Fibroblast of lung (primary cell): ENCODE data around the gene KIAA1958. TPM values are rescaled to one million over a fixed set of nuclear protein-coding genes. Genes with fewer than 3 reads are reported as not detected.
A peak's percentile ranks its signal among the peaks of the same experiment; 100 is the strongest.

Source experiments
- DNase-seq, 2 donors: peaks; one replicate each; pipeline versions ENCODE4 v3.0.0 to v3.0.0-alpha.2; 2010; ENCODE audit warnings: low read depth in 2 of 2
- H2AFZ ChIP-seq: 2 replicates; pipeline ENCODE4 v1.5.1; 2012; ENCODE audit warnings: low read length, control low read depth, inconsistent platforms
- H3K27ac ChIP-seq: 2 replicates; pipeline ENCODE4 v1.5.1; 2011; ENCODE audit warnings: low read length, control low read depth; ENCODE audit not compliant: insufficient read depth
- H3K27me3 ChIP-seq: 2 replicates; pipeline ENCODE4 v1.5.1; 2011; ENCODE audit warnings: mild to moderate bottlenecking, low read length; ENCODE audit not compliant: control insufficient read depth, insufficient read depth
- H3K36me3 ChIP-seq: 2 replicates; pipeline ENCODE4 v1.5.1; 2011; ENCODE audit warnings: low read length; ENCODE audit not compliant: control insufficient read depth, insufficient read depth
- H3K4me1 ChIP-seq: 2 replicates; pipeline ENCODE4 v1.5.1; 2011; ENCODE audit warnings: low read length; ENCODE audit not compliant: control insufficient read depth, insufficient read depth; ENCODE audit errors: extremely low read depth
- H3K4me2 ChIP-seq: 2 replicates; pipeline ENCODE4 v1.5.1; 2011; ENCODE audit warnings: low read length, control low read depth; ENCODE audit not compliant: insufficient read depth; ENCODE audit errors: extremely low read depth
- H3K4me3 ChIP-seq, 4 experiments: fragments of 200-600 bp in 1 of 4; sonication (generic) in 1 of 4; replicated peaks in 1 of 4; 2 replicates each; pipeline ENCODE4 v1.5.1; 2011 to 2016; ENCODE audit warnings: low read length in 4 of 4, low read depth in 3 of 4, mild to moderate bottlenecking in 3 of 4, control low read depth in 2 of 4, inconsistent platforms in 1 of 4, mixed read lengths in 1 of 4; ENCODE audit not compliant: insufficient read depth in 1 of 4; ENCODE audit errors: control extremely low read depth in 1 of 4
- H3K79me2 ChIP-seq: 2 replicates; pipeline ENCODE4 v1.5.1; 2012; ENCODE audit warnings: mild to moderate bottlenecking, low read length, inconsistent platforms; ENCODE audit not compliant: control insufficient read depth, insufficient read depth
- H3K9ac ChIP-seq: 2 replicates; pipeline ENCODE4 v1.5.1; 2011; ENCODE audit warnings: mild to moderate bottlenecking, low read length, control low read depth; ENCODE audit not compliant: insufficient read depth
- H3K9me3 ChIP-seq: 2 replicates; pipeline ENCODE4 v1.5.1; 2012; ENCODE audit warnings: low read depth, low read length; ENCODE audit not compliant: control insufficient read depth, insufficient read depth
- H4K20me1 ChIP-seq: 2 replicates; pipeline ENCODE4 v1.5.1; 2011; ENCODE audit warnings: low read length; ENCODE audit not compliant: control insufficient read depth, insufficient read depth; ENCODE audit errors: extremely low read depth
- CTCF ChIP-seq, 2 donors: IDR thresholded peaks in 1 of 2; conservative IDR thresholded peaks in 1 of 2; 1 replicate in 1 of 2; 2 replicates in 1 of 2; pipeline ENCODE4 v1.5.1; 2011 to 2012; ENCODE audit warnings: low read length in 2 of 2, control low read depth in 1 of 2, inconsistent platforms in 1 of 2, low read depth in 1 of 2, mild to moderate bottlenecking in 1 of 2
- EZH2 ChIP-seq: IDR thresholded peaks from 2 replicates; pipeline ENCODE4 v1.5.1; 2012; ENCODE audit warnings: low read length, control low read depth, mild to moderate bottlenecking; ENCODE audit errors: missing control alignments
- polyA plus RNA-seq, 2 donors: library from polyadenylated mRNA; depleted of rRNA in 1 of 2; stranded (reverse) in 1 of 2; unstranded in 1 of 2; fragments of >200 nt; gene quantifications; 2 replicates each; pipeline ENCODE4 v1.2.1, GENCODE V29; 2011 to 2012; ENCODE audit warnings: missing spikeins in 1 of 2
- total RNA-seq: library from RNA; depleted of rRNA; stranded (reverse); fragments of >200 nt; gene quantifications from 2 replicates; pipeline ENCODE4 v1.2.1, GENCODE V29; 2014

Gene KIAA1958
- total and polyA plus RNA-seq, 2 donors (not counting 1 experiment from before 2014, with no cell fraction given) = 0.75 to 3.0 TPM

GRCh38 chr9:112570671-112571167, 84.1 kb downstream of the KIAA1958 start:
- H4K20me1 ChIP-seq = no peaks in the 10 kb centered on the region
- H3K79me2 ChIP-seq = no peaks in the 10 kb centered on the region
- TF ChIP-seq CTCF (conservative IDR thresholded peaks at IDR 0.05 in 1 of 2, IDR thresholded peaks at IDR 0.05 in 1 of 2; ENCODE audit: low read depth in 1 of 2, low read length in 2 of 2) (no peak), EZH2 (no peak)
- no peak overlapping the region for H3K4me3 ChIP-seq
- H3K36me3 ChIP-seq = no peaks in the 10 kb centered on the region
- H3K27ac ChIP-seq = no peak overlapping the region
- H3K4me1 ChIP-seq = no peaks in the 10 kb centered on the region
- peak in 1 of 2 donors; percentile 21 for DNase-seq
- H2AFZ ChIP-seq = no peak overlapping the region
- H3K9ac ChIP-seq = no peak overlapping the region
- H3K9me3 ChIP-seq = no peaks in the 10 kb centered on the region
- H3K4me2 ChIP-seq = no peak overlapping the region
- H3K27me3 ChIP-seq = no peaks in the 10 kb centered on the region

- Histone ChIP-seq H3K79me2 (no peaks in the 10 kb centered on the region), H3K9me3 (no peaks in the 10 kb centered on the region), H4K20me1 (no peaks in the 10 kb centered on the region), H2AFZ (no peak overlapping the region), H3K4me3 (no peak overlapping the region), H3K9ac (no peak overlapping the region), H3K27me3 (no peaks in the 10 kb centered on the region), H3K4me1 (no peaks in the 10 kb centered on the region), H3K27ac (no peak overlapping the region), H3K4me2 (no peak overlapping the region), H3K36me3 (no peaks in the 10 kb centered on the region)
- DNase-seq = no peak
- no peak for TF ChIP-seq EZH2
- TF ChIP-seq CTCF (conservative IDR thresholded peaks at IDR 0.05 in 1 of 2, IDR thresholded peaks at IDR 0.05 in 1 of 2; ENCODE audit: low read depth in 1 of 2, low read length in 2 of 2) = no peak
Measured at GRCh38 chr9:112571624-112572355, 85.2 kb downstream of the KIAA1958 start.

GRCh38 chr9:112572416-112572815, 85.8 kb downstream of the KIAA1958 start:
- H4K20me1 ChIP-seq = no peaks in the 10 kb centered on the region
- no peak for DNase-seq
- H3K27me3 ChIP-seq = no peaks in the 10 kb centered on the region
- no peak overlapping the region for H2AFZ ChIP-seq
- TF ChIP-seq EZH2 (no peak), CTCF (conservative IDR thresholded peaks at IDR 0.05 in 1 of 2, IDR thresholded peaks at IDR 0.05 in 1 of 2; ENCODE audit: low read depth in 1 of 2, low read length in 2 of 2) (no peak)
- H3K4me3 ChIP-seq = no peak overlapping the region
- no peak overlapping the region for H3K27ac ChIP-seq
- H3K9ac ChIP-seq = no peak overlapping the region
- no peaks in the 10 kb centered on the region for H3K79me2 ChIP-seq
- H3K9me3 ChIP-seq = no peaks in the 10 kb centered on the region
- no peaks in the 10 kb centered on the region for H3K36me3 ChIP-seq
- no peak overlapping the region for H3K4me2 ChIP-seq
- no peaks in the 10 kb centered on the region for H3K4me1 ChIP-seq
